GM19025 (cell line): ENCODE measurements around the gene SHOX.
"Not testable (repeated sequence)": the region's sequence is repeated elsewhere in the genome, so short reads cannot be mapped to it uniquely, and the experiment has no call there.

Experiments used
- ATAC-seq: cut with Tn5 transposase; IDR thresholded peaks from one replicate; pipeline ENCODE4 v1.9.1; 2021; ENCODE audit warnings: mild to moderate bottlenecking, low read depth, moderate library complexity; ENCODE audit not compliant: unreplicated experiment

Gene SHOX

DNA sequence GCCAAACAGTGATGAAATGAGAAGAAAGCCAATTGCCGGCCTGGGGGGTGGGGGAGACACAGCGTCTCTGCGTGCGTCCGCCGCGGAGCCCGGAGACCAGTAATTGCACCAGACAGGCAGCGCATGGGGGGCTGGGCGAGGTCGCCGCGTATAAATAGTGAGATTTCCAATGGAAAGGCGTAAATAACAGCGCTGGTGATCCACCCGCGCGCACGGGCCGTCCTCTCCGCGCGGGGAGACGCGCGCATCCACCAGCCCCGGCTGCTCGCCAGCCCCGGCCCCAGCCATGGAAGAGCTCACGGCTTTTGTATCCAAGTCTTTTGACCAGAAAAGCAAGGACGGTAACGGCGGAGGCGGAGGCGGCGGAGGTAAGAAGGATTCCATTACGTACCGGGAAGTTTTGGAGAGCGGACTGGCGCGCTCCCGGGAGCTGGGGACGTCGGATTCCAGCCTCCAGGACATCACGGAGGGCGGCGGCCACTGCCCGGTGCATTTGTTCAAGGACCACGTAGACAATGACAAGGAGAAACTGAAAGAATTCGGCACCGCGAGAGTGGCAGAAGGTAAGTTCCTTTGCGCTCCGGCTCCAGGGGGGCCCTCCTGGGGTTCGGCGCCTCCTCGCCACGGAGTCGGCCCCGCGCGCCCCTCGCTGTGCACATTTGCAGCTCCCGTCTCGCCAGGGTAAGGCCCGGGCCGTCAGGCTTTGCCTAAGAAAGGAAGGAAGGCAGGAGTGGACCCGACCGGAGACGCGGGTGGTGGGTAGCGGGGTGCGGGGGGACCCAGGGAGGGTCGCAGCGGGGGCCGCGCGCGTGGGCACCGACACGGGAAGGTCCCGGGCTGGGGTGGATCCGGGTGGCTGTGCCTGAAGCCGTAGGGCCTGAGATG is at the start of gene SHOX:
Gene SHOX, plus strand, starts transcription at position 180 of the 885 bp plus-strand sequence. Its CDS starts 107 bp downstream, at position 287.
- ATAC-seq: no peak

DNA sequence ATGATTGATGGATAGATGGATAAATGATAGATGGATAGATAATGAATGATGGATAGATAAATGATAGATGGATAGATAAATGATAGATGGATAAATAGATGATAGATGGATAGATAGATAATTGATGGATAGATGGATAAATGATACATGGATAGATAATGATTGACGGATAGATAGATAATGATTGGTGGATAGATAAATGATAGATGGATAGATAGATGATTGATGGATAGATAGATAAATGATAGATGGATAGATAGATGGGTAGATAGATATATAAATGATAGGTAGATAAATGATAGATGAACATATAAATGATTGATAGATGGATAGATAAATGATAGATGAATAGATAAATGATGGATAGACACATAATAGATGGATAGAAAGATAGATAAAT is 49.5 kb upstream of the SHOX start:
- no peak for ATAC-seq

- no peak for ATAC-seq
Measured at GRCh38 chrX:581720-582298, 48.8 kb upstream of the SHOX start.

DNA sequence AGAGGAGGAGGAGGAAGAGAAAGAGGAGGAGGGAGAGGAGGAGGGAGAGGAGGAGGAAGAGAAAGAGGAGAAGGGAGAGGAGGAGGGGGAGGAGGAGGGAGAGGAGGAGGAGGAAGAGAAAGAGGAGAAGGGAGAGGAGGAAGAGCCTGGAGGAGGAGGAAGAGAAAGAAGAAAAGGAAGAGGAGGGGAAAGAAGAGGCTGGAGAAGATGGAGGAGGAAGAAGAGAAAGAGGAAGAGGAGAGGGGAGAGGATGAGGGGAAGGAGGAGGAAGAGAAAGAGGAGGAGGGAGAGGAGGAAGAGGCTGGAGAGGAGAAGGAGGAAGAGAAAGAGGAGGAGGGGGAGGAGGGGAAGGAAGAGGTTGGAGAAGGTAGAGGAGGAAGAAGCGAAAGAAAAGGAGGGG is 46.0 kb upstream of the SHOX start:
- no peak for ATAC-seq

DNA sequence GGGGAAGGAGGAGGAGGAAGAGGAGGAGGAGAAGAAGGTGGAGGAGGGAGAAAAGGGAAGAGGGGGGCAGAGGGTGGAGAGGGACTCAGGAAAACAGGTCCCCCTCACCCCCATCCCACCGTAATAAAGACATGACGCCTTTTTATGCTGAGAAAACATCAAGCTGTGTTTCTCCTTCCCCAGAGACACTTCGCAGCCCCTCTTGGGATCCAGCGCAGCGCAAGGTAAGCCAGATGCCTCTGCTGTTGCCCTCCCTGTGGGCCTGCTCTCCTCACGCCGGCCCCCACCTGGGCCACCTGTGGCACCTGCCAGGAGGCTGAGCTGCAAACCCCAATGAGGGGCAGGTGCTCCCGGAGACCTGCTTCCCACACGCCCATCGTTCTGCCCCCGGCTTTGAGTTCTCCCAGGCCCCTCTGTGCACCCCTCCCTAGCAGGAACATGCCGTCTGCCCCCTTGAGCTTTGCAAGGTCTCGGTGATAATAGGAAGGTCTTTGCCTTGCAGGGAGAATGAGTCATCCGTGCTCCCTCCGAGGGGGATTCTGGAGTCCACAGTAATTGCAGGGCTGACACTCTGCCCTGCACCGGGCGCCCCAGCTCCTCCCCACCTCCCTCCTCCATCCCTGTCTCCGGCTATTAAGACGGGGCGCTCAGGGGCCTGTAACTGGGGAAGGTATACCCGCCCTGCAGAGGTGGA is 45.3 kb upstream of the SHOX start:
- ATAC-seq: no peak

- ATAC-seq: no peak
Measured at GRCh38 chrX:586351-586750, 44.2 kb upstream of the SHOX start.

DNA sequence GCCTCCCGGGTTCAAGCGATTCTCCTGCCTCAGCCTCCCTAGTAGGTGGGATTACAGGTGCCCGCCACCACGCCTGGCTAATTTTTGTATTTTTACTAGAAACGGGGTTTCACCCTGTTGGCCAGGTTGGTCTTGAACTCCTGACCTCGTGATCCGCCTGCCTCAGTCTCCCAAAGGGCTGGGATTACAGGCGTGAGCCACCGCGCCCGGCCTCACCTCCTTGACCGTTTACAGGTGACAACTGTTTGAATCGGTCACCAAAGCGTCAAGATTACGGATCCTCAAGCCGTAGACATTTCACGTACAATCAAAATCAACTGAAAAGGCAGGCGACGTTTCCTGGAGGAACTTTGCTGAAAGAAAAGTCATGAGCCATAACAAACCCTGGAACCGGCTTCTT is 41.3 kb upstream of the SHOX start:
- ATAC-seq: not testable (repeated sequence)

DNA sequence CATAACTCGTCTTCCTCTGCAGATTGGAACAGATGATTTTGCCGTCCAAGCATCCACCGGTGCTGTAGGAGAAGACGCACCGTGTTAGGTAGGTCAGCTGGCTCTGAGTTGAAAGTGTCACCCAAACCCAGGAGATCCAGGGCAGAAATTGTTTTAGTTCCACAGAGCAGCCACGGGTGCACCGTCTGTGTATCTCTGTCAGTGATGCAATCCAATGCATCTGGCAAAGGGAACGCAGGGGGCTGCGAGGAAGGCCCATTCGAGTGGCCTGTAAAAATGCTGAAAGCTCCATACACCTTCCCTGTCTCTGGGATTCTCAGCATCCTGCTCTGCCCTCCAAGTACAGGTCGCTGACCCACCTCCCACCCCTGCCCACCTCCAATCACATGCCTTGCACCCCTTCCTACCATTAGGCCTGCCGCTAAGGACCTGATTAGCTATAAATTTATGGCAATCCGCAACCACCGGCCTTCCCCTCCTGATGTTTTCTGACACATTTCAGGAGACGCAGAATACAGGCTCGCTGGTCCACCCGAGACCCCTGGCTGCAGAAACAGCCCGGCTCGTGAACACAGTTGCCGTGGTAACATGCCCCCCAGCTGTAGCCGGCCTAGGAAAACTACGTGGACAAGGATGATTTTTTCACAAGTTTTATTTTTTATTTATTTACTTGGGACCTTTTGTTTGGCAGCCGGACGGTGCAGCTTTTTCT is 39.7 kb upstream of the SHOX start:
- no peak for ATAC-seq

- no peak for ATAC-seq
Measured at GRCh38 chrX:599837-600715, 30.5 kb upstream of the SHOX start.

GRCh38 chrX:603029-603428 is 27.6 kb upstream of the SHOX start:
- ATAC-seq: not testable (repeated sequence)

GRCh38 chrX:604616-605015 is 26.0 kb upstream of the SHOX start:
- not testable (repeated sequence) for ATAC-seq

GRCh38 chrX:608088-608487 is 22.5 kb upstream of the SHOX start:
- ATAC-seq: not testable (repeated sequence)

DNA sequence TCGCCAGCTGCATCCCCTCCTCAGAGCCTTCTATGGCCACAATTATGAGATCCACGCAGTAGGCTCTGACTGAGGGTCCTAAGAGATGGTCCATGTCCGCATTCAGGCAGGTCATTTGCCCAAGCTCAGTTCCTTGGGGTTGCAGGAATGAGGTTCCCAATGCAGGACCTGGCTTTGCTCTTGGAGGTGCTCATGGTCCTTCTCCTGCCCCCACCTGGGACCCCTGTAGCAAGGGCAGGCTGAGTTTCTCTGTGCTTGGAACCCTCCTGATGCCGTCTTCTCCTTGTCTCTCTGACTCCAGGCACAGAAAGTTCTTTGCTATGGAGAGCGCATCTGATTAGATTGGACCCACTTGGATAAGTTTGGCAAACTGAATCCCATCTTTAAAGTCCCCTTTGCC is 16.5 kb upstream of the SHOX start:
- no peak for ATAC-seq

GRCh38 chrX:617401-617800 is 13.2 kb upstream of the SHOX start:
- ATAC-seq: no peak

GRCh38 chrX:617891-618290 is 12.7 kb upstream of the SHOX start:
- no peak for ATAC-seq

DNA sequence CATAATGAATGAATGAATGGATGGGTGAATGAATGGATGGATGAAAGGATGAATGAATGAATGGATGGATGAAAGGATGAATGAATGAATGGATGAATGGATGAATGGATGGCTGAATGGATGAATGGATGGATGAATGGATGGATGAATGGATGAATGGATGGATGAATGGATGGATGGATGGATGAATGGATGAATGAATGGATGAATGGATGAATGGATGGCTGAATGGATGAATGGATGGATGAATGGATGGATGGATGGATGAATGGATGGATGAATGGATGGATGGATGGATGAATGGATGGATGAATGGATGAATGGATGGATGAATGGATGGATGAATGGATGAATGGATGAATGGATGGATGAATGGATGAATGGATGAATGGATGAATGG is 12.3 kb upstream of the SHOX start:
- not testable (repeated sequence) for ATAC-seq

DNA sequence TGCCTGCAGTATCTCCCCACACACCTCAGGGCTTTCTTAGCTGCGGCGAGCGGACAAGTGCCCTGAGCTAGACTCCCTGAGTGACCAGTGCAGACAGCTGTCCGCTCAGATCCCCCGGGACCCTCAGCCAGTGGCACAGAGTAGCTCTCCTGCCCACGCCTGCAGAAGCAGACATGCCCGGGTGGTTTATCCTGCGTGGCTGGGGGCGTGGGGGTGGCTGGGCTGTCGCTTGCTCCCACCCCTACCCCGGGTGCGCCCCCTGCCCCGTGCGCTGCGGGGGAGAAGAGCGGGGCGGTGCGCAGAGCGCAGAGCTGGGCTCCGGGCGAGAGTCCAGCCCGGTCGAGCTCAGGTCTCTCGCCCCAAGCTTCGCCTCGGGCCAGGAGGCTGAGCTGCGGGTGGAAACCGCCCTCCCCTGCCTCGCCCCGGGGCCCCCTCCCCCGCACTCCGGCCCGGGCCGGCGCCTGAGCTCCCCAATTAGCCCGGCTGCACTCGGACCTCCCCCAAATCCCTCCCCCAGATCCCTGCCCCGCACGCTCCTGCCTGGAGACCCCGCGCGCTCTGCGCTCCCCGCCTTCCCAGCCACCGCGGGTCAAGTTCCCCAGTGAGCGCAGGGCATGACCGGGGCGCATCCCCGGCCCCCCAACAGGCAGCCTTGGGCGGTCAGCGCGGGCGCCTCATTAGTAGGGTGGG is 11.7 kb upstream of the SHOX start:
- no peak for ATAC-seq

GRCh38 chrX:619451-619811 is 11.2 kb upstream of the SHOX start:
- no peak for ATAC-seq

- no peak for ATAC-seq
Measured at GRCh38 chrX:619812-620531, 10.6 kb upstream of the SHOX start.
